Endothelial cell of umbilical vein (primary cell): ENCODE results near the gene LSG1. TPM values are rescaled to one million over a fixed set of nuclear protein-coding genes. Genes with fewer than 3 reads are reported as not detected.

Experiments
- BruUV-seq: library from RNA; stranded (reverse); fragments of 400-500 nt; replicated peaks from 2 replicates; lab custom pipeline; 2021; lab: Mats Ljungman, UMichigan
- CTCF ChIA-PET: fragments of 300-600, 350-600 bp; sonication (Branson Sonifier 250); formaldehyde crosslinking; loops from one replicate; lab custom pipeline; 2021; ENCODE audit warnings: antibody characterized with exemption, inconsistent platforms; lab: Charles Lee
- POLR2A ChIA-PET: fragments of 300-600, 350-600 bp; sonication (Branson Sonifier 250); formaldehyde crosslinking; loops from one replicate; lab custom pipeline; 2021; ENCODE audit warnings: antibody characterized with exemption, inconsistent platforms; lab: Charles Lee
- DNase-seq: peaks from one replicate; pipeline ENCODE4 v3.0.0-alpha.2; 2011; ENCODE audit warnings: low read depth, low spot score
- FAIRE-seq: peaks from 2 replicates; lab custom pipeline; 2011; peaks lifted over from hg19 to GRCh38; lab: Jason Lieb, UNC
- H2AFZ ChIP-seq: 2 replicates; pipeline ENCODE4 v1.6.0; 2012; ENCODE audit warnings: low read depth, low read length, control low read depth, inconsistent platforms
- H3K27ac ChIP-seq: 2 replicates; pipeline ENCODE4 v1.5.1; 2011; ENCODE audit warnings: low read depth, mild to moderate bottlenecking, control low read depth, low read length, moderate library complexity; ENCODE audit not compliant: insufficient read depth
- H3K27me3 ChIP-seq, 2 experiments: 2 replicates each; pipeline versions ENCODE4 v1.6.0 to v1.6.1; 2011; ENCODE audit warnings: low read length in 2 of 2, mixed read lengths in 1 of 2; ENCODE audit not compliant: control insufficient read depth in 2 of 2, insufficient read depth in 2 of 2
- H3K36me3 ChIP-seq, 2 experiments: 2 replicates in 1 of 2; 3 replicates in 1 of 2; pipeline ENCODE4 v1.5.1; 2011; ENCODE audit warnings: low read length in 2 of 2, mild to moderate bottlenecking in 1 of 2, moderate library complexity in 1 of 2; ENCODE audit not compliant: control insufficient read depth in 2 of 2, insufficient read depth in 2 of 2; ENCODE audit errors: extremely low read depth in 1 of 2
- H3K4me1 ChIP-seq: 3 replicates; pipeline ENCODE4 v1.5.1; 2011; ENCODE audit warnings: mild to moderate bottlenecking, low read length; ENCODE audit not compliant: control insufficient read depth, insufficient read depth; ENCODE audit errors: extremely low read depth
- H3K4me2 ChIP-seq: 2 replicates; pipeline ENCODE4 v1.6.1; 2011; ENCODE audit warnings: low read length, control low read depth, mixed read lengths; ENCODE audit not compliant: insufficient read depth
- H3K4me3 ChIP-seq, 3 experiments: fragments of 200-600 bp in 1 of 3; sonication (generic), shearing (Covaris generic) in 1 of 3; replicated peaks in 1 of 3; 2 replicates each; pipeline ENCODE4 v1.5.1; 2011 to 2016; ENCODE audit warnings: control low read depth in 3 of 3, low read length in 3 of 3, mild to moderate bottlenecking in 2 of 3, inconsistent platforms in 1 of 3, low read depth in 1 of 3, moderate library complexity in 1 of 3; ENCODE audit not compliant: insufficient read depth in 1 of 3
- H3K79me2 ChIP-seq: 2 replicates; pipeline ENCODE4 v1.6.0; 2012; ENCODE audit warnings: low read length, inconsistent platforms; ENCODE audit not compliant: control insufficient read depth, insufficient read depth
- H3K9ac ChIP-seq: replicated peaks from 2 replicates; pipeline ENCODE3; 2011; ENCODE audit warnings: low read length, control low read depth; ENCODE audit not compliant: insufficient read depth; ENCODE audit errors: extremely low read depth
- H3K9me1 ChIP-seq: replicated peaks from 3 replicates; pipeline ENCODE4 v1.6.0; 2011; ENCODE audit warnings: mild to moderate bottlenecking, low read length; ENCODE audit not compliant: control insufficient read depth, insufficient read depth; ENCODE audit errors: extremely low read depth
- H3K9me3 ChIP-seq: replicated peaks from 2 replicates; pipeline ENCODE4 v1.5.1; 2012; ENCODE audit warnings: low read length, inconsistent platforms; ENCODE audit not compliant: control insufficient read depth, insufficient read depth
- H4K20me1 ChIP-seq: replicated peaks from 2 replicates; pipeline ENCODE3; 2011; ENCODE audit warnings: mild to moderate bottlenecking, low read length; ENCODE audit not compliant: control insufficient read depth, insufficient read depth; ENCODE audit errors: extremely low read depth
- CTCF ChIP-seq, 2 donors: IDR thresholded peaks; 1 replicate in 1 of 2; 2 replicates in 1 of 2; pipeline ENCODE4 v1.5.1; 2011; ENCODE audit warnings: low read length in 2 of 2, mild to moderate bottlenecking in 2 of 2, moderate library complexity in 2 of 2, control low read depth in 1 of 2, inconsistent platforms in 1 of 2, low read depth in 1 of 2; ENCODE audit not compliant: insufficient read depth in 1 of 2; ENCODE audit errors: extremely low read depth in 1 of 2
- EZH2 ChIP-seq: IDR thresholded peaks from 2 replicates; pipeline ENCODE4 v1.6.1; 2012; ENCODE audit warnings: borderline replicate concordance, low read depth, mild to moderate bottlenecking, moderate library complexity, low read length, inconsistent platforms; ENCODE audit not compliant: severe bottlenecking
- FOS ChIP-seq: IDR thresholded peaks from 2 replicates; pipeline ENCODE4 v1.6.1; 2011; ENCODE audit warnings: mild to moderate bottlenecking, low read length, moderate library complexity, borderline replicate concordance; ENCODE audit not compliant: insufficient read depth
- GATA2 ChIP-seq: IDR thresholded peaks from 2 replicates; pipeline ENCODE4 v1.7.0; 2011; ENCODE audit warnings: low read depth, mild to moderate bottlenecking, moderate library complexity, mixed read lengths, low read length; ENCODE audit not compliant: insufficient read length, insufficient read depth
- JUN ChIP-seq: IDR thresholded peaks from 2 replicates; pipeline ENCODE4 v1.6.1; 2011; ENCODE audit warnings: borderline replicate concordance, low read depth; ENCODE audit not compliant: insufficient read length, insufficient read depth
- MAX ChIP-seq: IDR thresholded peaks from 2 replicates; pipeline ENCODE4 v1.6.1; 2011; ENCODE audit not compliant: insufficient read depth, insufficient read length
- MYC ChIP-seq: IDR thresholded peaks from one replicate; pipeline ENCODE4 v1.6.1; 2011; ENCODE audit warnings: mild to moderate bottlenecking, low read depth, low read length
- POLR2A ChIP-seq: IDR thresholded peaks from 2 replicates; pipeline ENCODE4 v1.6.1; 2012; ENCODE audit warnings: low read depth, mild to moderate bottlenecking, control low read depth, low read length
- POLR2AphosphoS5 ChIP-seq: IDR thresholded peaks from 2 replicates; pipeline ENCODE4 v1.6.1; 2012; ENCODE audit warnings: low read depth, mild to moderate bottlenecking, control low read depth, low read length, moderate library complexity; ENCODE audit not compliant: insufficient read depth
- dilution Hi-C: fragments of 300-500 bp; cut with MboI; formaldehyde crosslinking; loops from one replicate; pipeline ENCODE4 v1.15.0; 2019; ENCODE audit warnings: low sequenced_read_pairs; ENCODE audit not compliant: extremely low pct_ligation_motif_present
- intact Hi-C: fragments of 100-400 bp; cut with micrococcal nuclease; formaldehyde crosslinking; loops from one replicate; pipeline ENCODE4 v1.10.0; 2022
- polyA plus RNA-seq, 4 experiments: library from polyadenylated mRNA; depleted of rRNA in 3 of 4; stranded (reverse) in 3 of 4; unstranded in 1 of 4; fragments of >200 nt; gene quantifications; 2 replicates each; pipeline versions ENCODE4 v1.2.1 to v1.2.3, GENCODE V29; 2011 to 2012; ENCODE audit warnings: missing spikeins in 1 of 4
- total RNA-seq: library from RNA; stranded (reverse); gene quantifications from 2 replicates; pipeline ENCODE4 v1.2.3, GENCODE V29; 2021

Gene LSG1
- total and polyA plus RNA-seq, 2 donors (not counting 3 experiments of a cell fraction or from before 2014, with no cell fraction given): 50.0 to 52.7 TPM

- H3K4me1 ChIP-seq: no peaks in the 10 kb centered on the region
- H3K4me3 ChIP-seq: no peak overlapping the region
- ChIA-PET CTCF (interaction anchor here (1.0 to 2.8 kb wide), 4 partner anchors 17 to 49 kb away, joined by 3 to 8 read pairs (median 5); partner anchors contain the start of gene LSG1), POLR2A (interaction anchor here (0.7 kb wide), 1 partner anchor 18 kb away, joined by 3 read pairs; no protein-coding TSS in a partner anchor)
- dilution Hi-C loops: no loop called here
- no peaks in the 10 kb centered on the region for H3K27me3 ChIP-seq
- no peak overlapping the region for H3K4me2 ChIP-seq
- TF ChIP-seq JUN (no peak), POLR2AphosphoS5 (no peak), POLR2A (no peak), EZH2 (no peak), MAX (no peak), FOS (no peak), MYC (no peak), CTCF (IDR thresholded peaks at IDR 0.05; ENCODE audit: extremely low read depth in 1 of 2, insufficient read depth in 1 of 2, low read depth in 1 of 2, low read length in 2 of 2) (no peak), GATA2 (no peak)
- DNase-seq: no peak
- no peaks in the 10 kb centered on the region for H4K20me1 ChIP-seq
- peaks cover 20 to 60% of the 10 kb centered on the region in 2 experiments for H3K36me3 ChIP-seq
- no peak overlapping the region for H2AFZ ChIP-seq
- no peaks in the 10 kb centered on the region for H3K9me1 ChIP-seq
- intact Hi-C loops: no loop called here
- no peaks in the 10 kb centered on the region for H3K79me2 ChIP-seq
- H3K27ac ChIP-seq: no peak overlapping the region
- FAIRE-seq: no peak
- no TSS peak for BruUV-seq
- no peak overlapping the region for H3K9ac ChIP-seq
- no peaks in the 10 kb centered on the region for H3K9me3 ChIP-seq
Measured at GRCh38 chr3:194621947-194622346, 50.0 kb downstream of the LSG1 start.
